Panc1 (cell line): Measurements from ENCODE around the gene CLCN7. TPM values are rescaled to one million over a fixed set of nuclear protein-coding genes. Genes with fewer than 3 reads are reported as not detected.

ENCODE experiments used
- ATAC-seq: fragments of 200-7000 bp; cut with Tn5 transposase; 2 replicates; pipeline ENCODE4 v1.9.1; 2020; ENCODE audit warnings: mild to moderate bottlenecking, moderate library complexity
- BruUV-seq: library from RNA; stranded (reverse); fragments of 400-500 nt; replicated peaks from 2 replicates; lab custom pipeline; 2021; lab: Mats Ljungman, UMichigan
- CTCF ChIA-PET: fragments of 300-600 bp; sonication (Branson Sonifier 250); formaldehyde crosslinking; loops from one replicate; lab custom pipeline; 2022; ENCODE audit warnings: antibody characterized with exemption; lab: Charles Lee
- POLR2A ChIA-PET: fragments of 300-600 bp; sonication (Branson Sonifier 250); formaldehyde crosslinking; loops from one replicate; lab custom pipeline; 2022; ENCODE audit warnings: antibody characterized with exemption; lab: Charles Lee
- DNase-seq: peaks from one replicate; pipeline ENCODE4 v3.0.0-alpha.2; 2010; ENCODE audit warnings: low read depth, low spot score
- H3K27ac ChIP-seq: 2 replicates; pipeline ENCODE4 v1.5.1; 2011; ENCODE audit warnings: mild to moderate bottlenecking, low read length, inconsistent platforms
- H3K27me3 ChIP-seq: fragments of 200-500 bp; sonication (Bioruptor generic); 2 replicates; pipeline ENCODE4 v1.6.0; 2014; ENCODE audit warnings: low read length, inconsistent platforms; ENCODE audit not compliant: control insufficient read depth, insufficient read depth
- H3K36me3 ChIP-seq: fragments of 200-500 bp; sonication (Bioruptor generic); 2 replicates; pipeline ENCODE4 v1.5.1; 2014; ENCODE audit warnings: inconsistent platforms, mild to moderate bottlenecking, low read length, moderate library complexity; ENCODE audit not compliant: control insufficient read depth, insufficient read depth
- H3K4me1 ChIP-seq: 2 replicates; pipeline ENCODE4 v1.5.1; 2011; ENCODE audit warnings: inconsistent platforms, mild to moderate bottlenecking, low read length, moderate library complexity; ENCODE audit not compliant: control insufficient read depth, insufficient read depth
- H3K4me3 ChIP-seq, 2 experiments: 2 replicates each; pipeline ENCODE4 v1.5.1; 2011 to 2012; ENCODE audit warnings: low read depth in 2 of 2, low read length in 2 of 2, mild to moderate bottlenecking in 2 of 2, inconsistent platforms in 1 of 2, moderate library complexity in 1 of 2
- H3K9me3 ChIP-seq: fragments of 200-500 bp; sonication (Bioruptor generic); 2 replicates; pipeline ENCODE4 v1.5.1; 2014; ENCODE audit warnings: low read depth, mild to moderate bottlenecking, inconsistent platforms, low read length, moderate library complexity; ENCODE audit not compliant: control insufficient read depth, insufficient read depth
- POLR2AphosphoS5 ChIP-seq: IDR thresholded peaks from 2 replicates; pipeline ENCODE4 v1.6.1; 2012; ENCODE audit warnings: mild to moderate bottlenecking, low read depth, low read length, moderate library complexity
- REST ChIP-seq, 2 experiments: IDR thresholded peaks; 2 replicates each; pipeline ENCODE4 v1.6.1; 2011 to 2012; ENCODE audit warnings: low read depth in 2 of 2, control low read depth in 1 of 2, low read length in 1 of 2, mild to moderate bottlenecking in 1 of 2, moderate library complexity in 1 of 2; ENCODE audit not compliant: insufficient read depth in 1 of 2
- SIN3A ChIP-seq: IDR thresholded peaks from 2 replicates; pipeline ENCODE4 v1.6.1; 2012; ENCODE audit warnings: low read depth, mild to moderate bottlenecking, low read length, moderate library complexity, borderline replicate concordance; ENCODE audit not compliant: insufficient read depth
- TCF7L2 ChIP-seq: IDR thresholded peaks from 2 replicates; pipeline ENCODE4 v1.6.1; 2011; ENCODE audit warnings: mild to moderate bottlenecking, low read depth, low read length, inconsistent platforms
- in situ Hi-C: cut with HindIII; loops from 2 replicates; pipeline ENCODE4 v1.10.0; 2016; ENCODE audit warnings: low sequenced_read_pairs, low pct_unique_long_range_greater_than_20kb
- intact Hi-C: fragments of 100-400 bp; cut with micrococcal nuclease; formaldehyde crosslinking; loops from one replicate; pipeline ENCODE4 v1.10.0; 2022; ENCODE audit not compliant: unreplicated experiment
- total RNA-seq: library from RNA; stranded (reverse); gene quantifications from one replicate; pipeline ENCODE4 v1.2.1, GENCODE V29; 2021; ENCODE audit not compliant: unreplicated experiment
- TF ChIP-seq, protein P1 (sequence below): fragments of 450-650 bp; IDR thresholded peaks from 2 replicates; pipeline ENCODE4 v1.5.1; 2017; ENCODE audit warnings: mild to moderate bottlenecking

The CLCN7 gene
- total RNA-seq, 1 experiment from 2014 or later, result 179 TPM

GRCh38 chr16:1434644-1435592 is 39.9 kb downstream of the CLCN7 start:
- no peaks in the 10 kb centered on the region for H3K27me3 ChIP-seq
- intact Hi-C loops, result no loop called here
- no peak overlapping the region for H3K27ac ChIP-seq
- TF ChIP-seq POLR2AphosphoS5, result no peak
- TF ChIP-seq REST (IDR thresholded peaks at IDR 0.05; ENCODE audit: insufficient read depth in 1 of 2, low read depth in 2 of 2, low read length in 1 of 2), result no peak
- no peak for TF ChIP-seq SIN3A
- no peak for ATAC-seq
- POLR2A ChIA-PET, result interaction anchor here (0.8 kb wide), 1 partner anchor 14 kb away, joined by 3 read pairs; the partner anchor contains the start of gene UQCC4
- H3K4me1 ChIP-seq, result no peaks in the 10 kb centered on the region
- no peak for DNase-seq
- H3K9me3 ChIP-seq, result no peaks in the 10 kb centered on the region
- in situ Hi-C loops, result no loop called here
- no peak overlapping the region for H3K4me3 ChIP-seq
- BruUV-seq, result no TSS peak
- no peaks in the 10 kb centered on the region for H3K36me3 ChIP-seq
- CTCF ChIA-PET, result no interaction called here

DNA sequence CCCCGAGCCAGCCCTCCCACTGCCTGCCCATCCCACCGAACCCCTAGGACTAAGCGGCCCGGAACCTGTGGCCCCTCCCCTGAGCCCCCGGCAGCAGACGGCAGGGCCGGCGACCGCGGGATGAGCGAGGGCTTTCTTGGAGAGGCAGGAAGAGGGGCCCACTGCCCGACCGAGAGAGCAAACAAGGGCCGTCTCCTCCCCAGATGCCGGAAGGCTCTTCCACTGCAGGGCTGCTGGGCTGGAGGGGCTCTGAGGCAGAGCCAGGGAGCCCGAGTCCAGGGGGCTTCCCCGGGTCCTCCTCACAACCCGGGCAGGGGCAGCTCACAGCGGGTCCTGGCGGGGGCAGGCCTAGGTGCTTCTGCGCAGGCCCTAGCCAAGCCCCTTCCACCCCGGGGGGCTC is 41.1 kb downstream of the CLCN7 start:
- ChIA-PET CTCF (no interaction called here), POLR2A (no interaction called here)
- BruUV-seq, result no TSS peak
- Histone ChIP-seq H3K4me3 (no peak overlapping the region), H3K36me3 (no peaks in the 10 kb centered on the region), H3K9me3 (no peaks in the 10 kb centered on the region), H3K4me1 (no peaks in the 10 kb centered on the region), H3K27me3 (no peaks in the 10 kb centered on the region), H3K27ac (no peak overlapping the region)
- in situ Hi-C loops (no loop called here), intact Hi-C loops (no loop called here)
- ATAC-seq, result no peak
- no peak for DNase-seq
- TF ChIP-seq REST (IDR thresholded peaks at IDR 0.05; ENCODE audit: insufficient read depth in 1 of 2, low read depth in 2 of 2, low read length in 1 of 2), result no peak
- no peak for TF ChIP-seq SIN3A
- TF ChIP-seq, protein P1, sequence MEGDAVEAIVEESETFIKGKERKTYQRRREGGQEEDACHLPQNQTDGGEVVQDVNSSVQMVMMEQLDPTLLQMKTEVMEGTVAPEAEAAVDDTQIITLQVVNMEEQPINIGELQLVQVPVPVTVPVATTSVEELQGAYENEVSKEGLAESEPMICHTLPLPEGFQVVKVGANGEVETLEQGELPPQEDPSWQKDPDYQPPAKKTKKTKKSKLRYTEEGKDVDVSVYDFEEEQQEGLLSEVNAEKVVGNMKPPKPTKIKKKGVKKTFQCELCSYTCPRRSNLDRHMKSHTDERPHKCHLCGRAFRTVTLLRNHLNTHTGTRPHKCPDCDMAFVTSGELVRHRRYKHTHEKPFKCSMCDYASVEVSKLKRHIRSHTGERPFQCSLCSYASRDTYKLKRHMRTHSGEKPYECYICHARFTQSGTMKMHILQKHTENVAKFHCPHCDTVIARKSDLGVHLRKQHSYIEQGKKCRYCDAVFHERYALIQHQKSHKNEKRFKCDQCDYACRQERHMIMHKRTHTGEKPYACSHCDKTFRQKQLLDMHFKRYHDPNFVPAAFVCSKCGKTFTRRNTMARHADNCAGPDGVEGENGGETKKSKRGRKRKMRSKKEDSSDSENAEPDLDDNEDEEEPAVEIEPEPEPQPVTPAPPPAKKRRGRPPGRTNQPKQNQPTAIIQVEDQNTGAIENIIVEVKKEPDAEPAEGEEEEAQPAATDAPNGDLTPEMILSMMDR, result no peak
- TF ChIP-seq POLR2AphosphoS5, result no peak
- TF ChIP-seq TCF7L2, result no peak
